HG02885 (cell line): ENCODE measurements around the gene ORC1.

Experiments
- ATAC-seq: cut with Tn5 transposase; IDR thresholded peaks from one replicate; pipeline ENCODE4 v1.9.1; 2021; ENCODE audit warnings: mild to moderate bottlenecking; ENCODE audit not compliant: unreplicated experiment, poor library complexity

ORC1 gene

DNA sequence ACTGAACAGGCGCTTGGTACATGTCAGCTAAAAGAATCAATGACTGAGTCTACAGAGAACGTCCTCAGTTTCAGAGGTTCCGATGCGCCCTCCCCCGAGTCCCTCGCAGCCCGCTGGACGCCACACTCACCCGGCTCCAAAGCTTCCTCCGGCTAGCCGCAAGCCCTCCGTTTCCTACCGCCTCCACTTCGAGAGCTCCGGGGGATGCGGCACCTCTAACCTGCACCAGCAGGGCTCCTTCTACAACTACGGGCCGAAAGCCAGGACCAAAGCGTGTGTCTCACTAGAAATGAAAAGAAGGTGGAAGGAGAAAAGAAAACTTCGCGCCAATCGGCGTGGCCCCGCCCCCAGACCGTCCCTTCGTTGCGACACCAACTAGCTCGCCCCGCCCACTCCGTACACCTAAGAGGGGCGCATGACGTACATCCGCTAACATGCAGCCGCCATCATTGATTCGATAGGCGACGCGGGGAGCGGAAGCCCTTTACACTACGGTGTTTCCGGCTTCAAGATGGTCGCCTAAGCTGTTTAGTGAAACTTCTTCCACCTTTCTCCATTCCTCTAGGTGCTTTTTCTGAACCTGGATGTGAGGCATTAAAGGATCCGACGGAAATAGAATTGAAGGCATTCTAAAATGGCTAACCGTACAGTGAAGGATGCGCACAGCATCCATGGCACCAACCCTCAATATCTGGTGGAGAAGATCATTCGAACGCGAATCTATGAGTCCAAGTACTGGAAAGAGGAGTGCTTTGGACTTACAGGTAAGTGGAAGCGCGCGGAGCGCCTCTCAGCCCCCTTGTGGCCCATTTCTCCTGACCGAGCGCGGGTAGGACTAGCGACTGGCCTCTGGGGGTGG is at the start of gene ORC1, which contains the start of gene PRPF38A:
Gene ORC1, minus strand, starts transcription at position 308 of the 859 bp plus-strand sequence. CDS start 2,200 bp downstream, outside the sequence.
Gene PRPF38A, plus strand, starts transcription at position 487 of the 859 bp plus-strand sequence. Its CDS starts 148 bp downstream, at position 635.
- ATAC-seq, result peak; percentile 96

- no peak for ATAC-seq
Measured at GRCh38 chr1:52444463-52444862, 40.2 kb upstream of the ORC1 start.

DNA sequence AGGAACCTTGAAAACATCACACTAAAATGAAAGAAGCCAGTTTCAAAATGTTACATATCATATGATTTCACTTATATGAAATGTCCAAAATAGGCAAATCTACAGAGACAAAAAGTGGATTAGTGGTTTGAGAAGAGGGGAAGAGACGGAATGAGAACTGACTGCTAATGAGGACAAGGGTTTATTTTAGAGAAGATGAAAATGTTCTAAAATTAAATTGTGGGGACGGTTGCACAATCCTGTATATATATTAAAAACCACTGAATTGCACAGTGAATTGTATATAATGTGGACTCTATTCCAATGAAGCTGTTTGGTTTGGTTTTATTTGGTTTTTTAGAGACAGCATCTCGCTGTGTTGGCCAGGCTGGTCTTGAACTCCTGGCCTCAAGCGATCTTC is 35.8 kb upstream of the ORC1 start:
- ATAC-seq, result no peak

- ATAC-seq, result no peak
Measured at GRCh38 chr1:52436817-52437216, 32.6 kb upstream of the ORC1 start.

- no peak for ATAC-seq
Measured at GRCh38 chr1:52435650-52436049, 31.4 kb upstream of the ORC1 start.

DNA sequence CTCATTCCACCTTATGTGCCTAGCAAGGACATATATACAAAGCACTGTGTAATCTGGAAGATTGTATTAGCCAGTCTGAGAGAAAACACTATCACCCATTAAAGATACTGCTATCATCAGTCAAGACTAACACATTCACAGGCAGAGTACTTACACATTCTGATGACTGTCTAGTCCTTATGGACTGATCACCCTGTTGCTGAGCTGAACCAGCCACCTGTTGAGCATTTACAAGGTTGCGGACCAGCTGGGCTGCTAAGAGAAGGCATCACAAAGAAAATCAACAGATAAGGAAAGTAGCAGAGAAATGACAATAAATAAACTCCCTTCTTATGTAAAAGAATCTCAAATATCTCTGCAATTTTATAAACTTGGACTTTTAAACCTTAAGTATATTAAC is 31.0 kb upstream of the ORC1 start:
- ATAC-seq, result no peak

GRCh38 chr1:52432807-52433206 is 28.6 kb upstream of the ORC1 start:
- ATAC-seq, result no peak

GRCh38 chr1:52427152-52427551 is 22.9 kb upstream of the ORC1 start:
- ATAC-seq, result no peak

DNA sequence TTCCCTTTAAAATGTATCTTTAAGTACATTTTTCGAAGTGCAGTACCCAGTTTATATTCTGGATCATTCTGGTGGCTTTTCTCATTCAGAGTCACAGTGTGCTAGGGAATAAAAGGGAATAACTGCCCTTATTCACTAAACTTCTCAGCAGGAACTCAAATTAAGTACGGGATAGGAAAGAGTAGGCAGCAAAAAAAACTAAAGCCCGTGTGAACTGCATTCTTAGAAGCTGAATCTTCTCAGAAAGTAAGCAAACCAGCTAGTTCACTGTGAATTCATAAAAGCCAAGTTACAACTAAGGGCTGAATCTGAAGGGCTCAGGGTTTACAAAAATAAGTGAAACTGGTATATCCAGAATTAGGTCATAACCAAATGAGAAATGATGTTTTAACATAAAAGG is 22.1 kb upstream of the ORC1 start:
- no peak for ATAC-seq

- no peak for ATAC-seq
Measured at GRCh38 chr1:52424813-52425212, 20.6 kb upstream of the ORC1 start.

DNA sequence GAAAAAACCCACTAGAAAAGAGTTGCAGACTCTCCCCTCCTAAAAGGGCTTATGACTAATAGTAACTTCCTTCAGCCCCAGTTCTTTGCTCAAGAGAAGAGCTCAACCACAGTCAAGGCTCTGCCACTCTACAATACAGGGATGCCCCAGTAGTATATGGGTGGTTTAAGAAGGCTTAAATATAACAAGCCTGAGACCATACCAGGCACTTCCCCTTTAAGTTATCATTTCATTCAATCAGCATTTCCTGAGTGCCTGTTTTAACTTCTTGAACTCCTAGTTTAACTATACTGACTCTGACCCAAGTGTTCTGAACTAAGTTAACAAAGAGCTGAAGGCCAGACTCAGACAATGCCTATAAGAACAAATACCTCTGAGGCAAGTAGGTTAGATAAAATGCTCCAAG is 20.0 kb upstream of the ORC1 start:
- no peak for ATAC-seq

DNA sequence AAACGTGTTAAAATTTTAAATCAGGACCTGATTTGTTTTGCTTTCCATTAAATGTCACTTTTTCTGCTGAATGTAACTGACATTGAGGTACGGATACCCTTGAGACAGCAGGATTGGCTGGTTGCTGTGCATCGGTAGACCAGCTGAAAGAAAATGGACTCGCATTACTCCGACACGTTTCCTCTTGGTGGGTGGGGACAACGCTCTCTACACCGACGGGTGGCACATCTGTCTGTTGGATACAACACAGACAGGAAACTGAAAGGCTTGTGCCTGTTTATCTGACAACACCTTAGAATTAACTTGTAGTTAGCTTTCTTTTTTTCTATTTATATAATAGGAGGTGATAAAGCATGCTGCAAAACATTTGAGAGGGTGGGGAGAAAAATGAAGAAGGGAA is 19.5 kb upstream of the ORC1 start:
- ATAC-seq, result no peak

DNA sequence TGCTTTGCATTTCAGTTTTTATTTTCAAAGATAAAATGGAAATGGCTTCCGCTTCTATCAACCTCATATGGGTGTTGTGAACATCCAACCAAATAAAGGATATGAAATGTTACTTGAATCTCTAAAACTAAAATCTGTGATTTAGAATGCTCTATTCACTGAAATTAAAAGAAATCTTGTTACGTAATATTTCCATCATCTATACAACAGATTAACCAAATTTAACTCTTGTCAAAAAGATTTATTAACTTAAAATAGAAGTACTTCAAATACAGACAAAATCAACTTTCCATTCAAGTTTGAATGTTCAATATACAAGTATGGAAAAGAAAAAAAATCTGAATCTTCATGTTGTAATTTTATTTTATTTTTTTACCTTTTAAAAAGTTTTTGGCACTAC is 18.8 kb upstream of the ORC1 start:
- ATAC-seq, result no peak

DNA sequence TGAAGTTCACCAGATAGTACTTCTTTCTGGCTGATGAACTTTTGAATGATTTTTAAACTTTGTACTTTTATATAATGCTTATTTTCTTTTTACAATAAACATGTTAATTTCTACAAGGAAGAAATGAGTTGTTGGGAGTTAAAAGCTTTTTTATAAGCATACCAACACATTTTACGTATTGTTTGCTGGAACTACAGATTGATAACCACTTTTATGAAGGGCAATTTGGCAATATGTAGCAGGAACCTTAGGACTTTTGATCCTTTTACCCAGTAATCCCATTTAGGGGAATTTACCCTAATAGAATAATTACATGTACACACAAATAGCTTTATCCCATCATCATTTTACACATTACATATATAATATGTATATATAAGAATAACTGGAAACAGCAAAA is 16.5 kb upstream of the ORC1 start:
- ATAC-seq, result no peak

- ATAC-seq, result no peak
Measured at GRCh38 chr1:52416811-52417210, 12.6 kb upstream of the ORC1 start.

DNA sequence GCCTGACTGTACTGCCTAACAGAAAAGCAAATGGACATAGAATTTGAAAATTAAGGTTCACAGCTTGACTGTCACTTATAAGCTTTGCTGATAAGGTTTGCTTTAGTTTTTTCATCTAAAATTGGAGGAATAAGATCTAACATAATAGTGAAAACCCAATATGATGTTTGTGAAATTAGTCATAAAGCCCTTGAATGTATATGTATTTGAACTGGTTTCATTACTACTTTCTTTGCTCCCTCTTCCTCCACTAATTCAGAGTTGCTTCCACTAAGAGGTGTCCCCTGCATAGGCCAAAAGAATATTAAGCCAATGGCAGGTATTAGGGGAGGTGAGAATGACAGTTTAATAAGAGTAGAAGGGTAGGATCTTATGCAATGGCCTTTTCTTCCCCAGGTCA is 10.7 kb upstream of the ORC1 start:
- no peak for ATAC-seq

GRCh38 chr1:52413410-52413989 is 9.3 kb upstream of the ORC1 start:
- ATAC-seq, result no peak

- ATAC-seq, result no peak
Measured at GRCh38 chr1:52404975-52405338, 734 bp upstream of the ORC1 start.

- ATAC-seq, result peak; percentile 45
Measured at GRCh38 chr1:52403566-52404115, 582 bp downstream of the ORC1 start.

GRCh38 chr1:52402860-52403240 is 1.4 kb downstream of the ORC1 start:
- ATAC-seq, result no peak

- ATAC-seq, result no peak
Measured at GRCh38 chr1:52400131-52400530, 4.1 kb downstream of the ORC1 start.

GRCh38 chr1:52399629-52400028 is 4.6 kb downstream of the ORC1 start:
- no peak for ATAC-seq
